Gastroesophageal sphincter (tissue), 3 donors: Measurements from ENCODE around the gene HBQ1.

Experiments used
- CTCF ChIP-seq, 4 experiments: fragments of 200-600 bp in 2 of 4; fragments of 450-650 bp in 2 of 4; sonication (generic) in 1 of 4; IDR thresholded peaks; one replicate each; pipeline ENCODE4 v1.5.1; 2017 to 2019; ENCODE audit warnings: antibody characterized with exemption in 4 of 4, mild to moderate bottlenecking in 2 of 4, moderate library complexity in 2 of 4
- EP300 ChIP-seq: sonication (generic); formaldehyde crosslinking; IDR thresholded peaks from one replicate; pipeline ENCODE4 v1.6.1; 2017; ENCODE audit warnings: antibody characterized with exemption, mild to moderate bottlenecking
- POLR2A ChIP-seq, 2 donors: fragments of 450-650 bp; IDR thresholded peaks; one replicate each; pipeline ENCODE4 v1.6.1; 2017; ENCODE audit warnings: antibody characterized with exemption in 2 of 2, mild to moderate bottlenecking in 2 of 2, moderate library complexity in 1 of 2
- POLR2AphosphoS5 ChIP-seq: sonication (generic); formaldehyde crosslinking; IDR thresholded peaks from one replicate; pipeline ENCODE4 v1.6.1; 2017; ENCODE audit warnings: antibody characterized with exemption

GRCh38 chr16:143456-143855 is 36.8 kb upstream of the HBQ1 start:
- no peak for TF ChIP-seq CTCF (IDR thresholded peaks at IDR 0.05)
- TF ChIP-seq POLR2A (IDR thresholded peaks at IDR 0.05), result no peak
- no peak for TF ChIP-seq EP300
- no peak for TF ChIP-seq POLR2AphosphoS5
